Activated naive CD8-positive, alpha-beta T cell treated with anti-CD3 and anti-CD28 coated beads, Interleukin-2, amount 50 U/mL, for 24 hours (primary cell): ENCODE results near the gene ZMIZ1.

Experiments used
- ATAC-seq: fragments of 150-1000 bp; cut with Tn5 transposase; one replicate; pipeline ENCODE4 v1.10.0; 2021
- DNase-seq: peaks from one replicate; pipeline ENCODE4 v3.0.0; 2021
- H3K27ac Mint-ChIP-seq: one replicate; pipeline ENCODE4 v1.8.0; 2021; ENCODE audit warnings: mild to moderate bottlenecking, mixed read lengths
- H3K27me3 Mint-ChIP-seq: one replicate; pipeline ENCODE4 v1.8.0; 2021; ENCODE audit warnings: mixed read lengths
- H3K36me3 Mint-ChIP-seq: one replicate; pipeline ENCODE4 v1.8.0; 2021; ENCODE audit warnings: low read depth, mixed read lengths
- H3K4me1 Mint-ChIP-seq: one replicate; pipeline ENCODE4 v1.8.0; 2021; ENCODE audit warnings: mixed read lengths
- H3K4me3 Mint-ChIP-seq: one replicate; pipeline ENCODE4 v1.8.0; 2021; ENCODE audit warnings: mild to moderate bottlenecking, moderate library complexity, mixed read lengths
- H3K9me3 Mint-ChIP-seq: one replicate; pipeline ENCODE4 v1.8.0; 2021; ENCODE audit warnings: mixed read lengths

Gene ZMIZ1

DNA sequence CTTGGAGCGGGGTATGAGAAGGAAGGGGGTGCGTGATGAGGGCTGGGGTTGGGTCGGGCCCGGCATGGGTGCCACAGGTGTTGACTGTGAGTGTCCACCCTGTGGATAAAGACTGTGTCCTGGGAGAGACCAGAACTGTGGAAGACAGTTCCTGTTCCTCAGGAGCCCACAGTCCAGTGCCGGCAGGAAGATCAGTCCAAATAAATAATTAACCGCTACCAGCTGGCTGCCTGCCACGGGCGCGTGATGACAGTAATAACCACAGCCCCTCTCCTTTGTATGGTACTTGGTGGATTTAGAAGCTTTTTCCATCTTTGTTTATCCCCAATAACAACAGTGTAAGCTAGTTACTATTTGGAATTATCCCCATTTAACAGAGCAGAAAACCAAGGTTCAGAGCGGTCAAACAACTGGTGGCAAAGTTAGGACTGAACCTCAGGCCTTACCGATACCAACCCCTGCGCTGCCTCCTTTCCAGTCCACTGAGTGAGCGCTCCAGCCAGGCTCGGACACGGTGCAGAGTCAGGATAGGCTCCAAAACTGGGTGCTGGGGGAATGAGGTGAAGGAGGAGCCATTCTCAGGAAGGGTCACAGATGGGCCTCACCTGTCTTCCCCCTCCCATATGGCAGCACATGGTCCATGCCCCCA is 5.1 kb downstream of the ZMIZ1 start:
- H3K27ac Mint-ChIP-seq = no peak overlapping the region

DNA sequence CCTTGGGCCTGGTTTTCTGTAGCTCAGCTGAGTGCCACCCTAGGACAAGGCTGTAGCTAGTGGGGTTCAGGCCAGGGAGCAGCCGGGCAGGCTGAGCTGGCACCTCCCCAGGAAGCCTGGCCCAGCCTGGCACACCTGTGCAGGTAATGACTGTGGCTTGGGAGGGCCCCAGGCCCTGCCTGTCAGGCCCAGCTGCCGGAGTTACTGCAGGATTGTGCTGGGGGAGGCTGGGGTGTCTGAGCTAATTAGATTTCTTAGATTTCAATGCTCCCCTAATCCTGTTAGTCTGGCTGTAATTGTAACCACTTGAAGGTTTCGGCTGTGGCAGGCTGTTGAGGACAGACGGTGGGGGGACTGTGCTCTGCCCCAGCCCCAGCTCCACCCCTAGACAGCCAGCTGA is 6.0 kb downstream of the ZMIZ1 start:
- H3K27me3 Mint-ChIP-seq = peaks cover 4% of the 10 kb centered on the region
- no peaks in the 10 kb centered on the region for H3K9me3 Mint-ChIP-seq
- H3K4me1 Mint-ChIP-seq = peaks cover 38% of the 10 kb centered on the region
- ATAC-seq = no peak
- DNase-seq = no peak
- H3K27ac Mint-ChIP-seq = no peak overlapping the region
- H3K4me3 Mint-ChIP-seq = no peak overlapping the region
- no peaks in the 10 kb centered on the region for H3K36me3 Mint-ChIP-seq

More for the DNA sequence above, 5.1 kb downstream of the ZMIZ1 start:
- DNase-seq (no peak), ATAC-seq (no peak)
- no peak overlapping the region for H3K4me3 Mint-ChIP-seq
- H3K36me3 Mint-ChIP-seq = no peaks in the 10 kb centered on the region
- no peaks in the 10 kb centered on the region for H3K9me3 Mint-ChIP-seq
- H3K27me3 Mint-ChIP-seq = peaks cover 4% of the 10 kb centered on the region
- peaks cover 35% of the 10 kb centered on the region for H3K4me1 Mint-ChIP-seq

DNA sequence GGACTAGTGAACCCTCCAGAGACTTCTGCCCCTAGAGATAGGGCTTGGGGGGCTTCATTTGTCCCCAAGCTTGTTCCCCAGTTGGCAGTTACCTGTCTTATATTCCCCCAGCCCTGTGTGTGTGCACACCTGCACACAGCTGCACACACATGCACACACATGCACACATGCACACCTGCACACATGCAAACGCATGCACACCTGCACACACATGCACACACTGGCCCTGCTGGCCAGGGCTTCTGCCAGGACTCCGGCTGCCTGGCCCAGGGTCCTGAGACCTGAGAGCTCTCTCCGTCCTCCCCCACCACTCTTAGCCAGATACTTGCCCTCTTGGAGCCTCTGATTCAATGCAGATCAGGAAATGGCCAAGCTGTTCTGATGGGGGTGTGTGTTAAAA is 6.7 kb downstream of the ZMIZ1 start:
- H3K36me3 Mint-ChIP-seq = no peaks in the 10 kb centered on the region
- peaks cover 38% of the 10 kb centered on the region for H3K4me1 Mint-ChIP-seq
- ATAC-seq (no peak), DNase-seq (no peak)
- H3K27me3 Mint-ChIP-seq = peaks cover 4% of the 10 kb centered on the region
- H3K4me3 Mint-ChIP-seq = no peak overlapping the region
- no peak overlapping the region for H3K27ac Mint-ChIP-seq
- H3K9me3 Mint-ChIP-seq = no peaks in the 10 kb centered on the region

DNA sequence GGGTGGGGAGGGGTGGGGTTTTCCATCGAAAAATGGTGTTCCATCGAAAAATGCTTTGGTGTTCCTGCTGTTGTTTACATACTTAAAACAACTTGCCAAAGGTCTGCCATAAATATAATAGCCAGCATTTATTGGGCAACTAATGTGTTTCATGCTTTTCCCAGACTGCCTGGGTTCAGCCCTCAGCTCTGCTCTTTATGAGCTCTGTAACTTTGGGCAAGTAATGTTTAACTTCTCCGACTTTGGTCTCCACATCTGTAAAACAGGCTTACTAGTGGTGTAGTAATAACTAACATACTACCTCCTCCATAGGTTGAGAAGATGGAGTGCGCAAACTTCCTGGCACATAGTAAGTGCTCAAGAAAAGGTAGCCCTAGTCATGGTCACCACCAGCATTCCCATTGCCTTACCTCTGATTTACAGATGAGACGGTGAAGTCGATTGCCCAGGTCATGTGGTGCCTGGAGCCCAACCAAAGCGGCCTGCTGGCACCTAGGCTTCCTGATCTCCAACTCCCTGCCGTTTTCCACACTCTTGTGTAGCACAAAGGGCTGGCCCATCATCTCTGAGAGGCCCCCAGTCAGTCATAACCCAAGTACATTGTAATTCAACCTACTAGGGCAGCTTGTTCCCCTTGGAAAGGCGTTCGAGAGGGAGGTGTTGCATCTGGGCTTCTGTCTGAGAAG is 8.9 kb downstream of the ZMIZ1 start:
- DNase-seq = no peak
- no peaks in the 10 kb centered on the region for H3K36me3 Mint-ChIP-seq
- H3K27ac Mint-ChIP-seq = no peak overlapping the region
- H3K27me3 Mint-ChIP-seq = no peaks in the 10 kb centered on the region
- ATAC-seq = no peak
- peaks cover 33% of the 10 kb centered on the region for H3K4me1 Mint-ChIP-seq
- H3K4me3 Mint-ChIP-seq = no peak overlapping the region
- H3K9me3 Mint-ChIP-seq = no peaks in the 10 kb centered on the region

DNA sequence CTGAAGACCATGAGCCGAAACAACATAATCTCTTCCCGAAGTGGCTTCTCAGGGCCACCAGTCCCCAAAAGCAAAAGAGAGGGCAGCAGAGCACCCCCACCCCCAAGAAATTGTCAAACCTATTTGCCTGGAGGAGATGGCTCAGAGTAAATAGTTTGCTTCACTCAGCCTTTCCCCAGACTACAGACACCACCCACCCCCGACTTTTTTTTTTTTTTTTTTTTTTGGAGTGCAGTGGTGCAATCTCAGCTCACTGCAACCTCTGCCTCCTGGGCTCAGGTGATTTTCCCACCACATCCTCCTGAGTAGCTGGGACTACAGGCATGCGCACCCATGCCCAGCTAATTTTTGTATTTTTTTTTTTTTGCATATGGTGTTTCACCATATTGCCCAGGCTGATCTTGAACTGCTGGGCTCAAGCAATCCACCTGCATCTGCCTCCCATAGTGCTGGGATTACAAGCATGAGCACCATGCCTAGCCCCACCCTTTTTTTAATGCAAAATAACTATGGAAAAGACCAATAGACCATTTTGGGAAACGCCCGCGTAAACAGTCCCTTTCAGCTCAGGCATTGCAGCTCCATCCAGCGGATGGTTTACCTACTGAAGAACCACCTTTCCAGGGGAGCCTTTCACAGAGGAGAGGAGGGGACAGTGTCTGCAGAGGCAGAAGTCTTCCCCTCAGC is 9.7 kb downstream of the ZMIZ1 start:
- no peaks in the 10 kb centered on the region for H3K9me3 Mint-ChIP-seq
- H3K4me1 Mint-ChIP-seq = peaks cover 34% of the 10 kb centered on the region

DNA sequence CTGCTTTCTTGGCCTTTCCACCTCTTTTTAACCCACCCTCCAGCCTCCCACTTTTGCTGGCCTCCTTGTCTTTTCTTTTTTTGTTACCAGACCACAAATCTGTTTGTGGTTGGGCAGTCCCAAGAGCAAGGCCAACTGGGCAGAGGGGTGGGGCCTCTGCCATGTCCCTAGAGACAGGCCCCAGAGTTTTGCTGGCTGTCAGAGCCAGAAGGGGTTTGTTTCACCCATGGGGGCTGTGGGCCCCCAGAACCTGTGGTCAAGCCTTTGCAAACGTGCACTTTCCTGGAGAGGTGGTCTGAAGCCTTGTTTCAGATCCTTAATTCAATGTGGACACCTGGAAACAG is 10.3 kb downstream of the ZMIZ1 start:
- H3K4me1 Mint-ChIP-seq = peaks cover 36% of the 10 kb centered on the region
- DNase-seq (no peak), ATAC-seq (no peak)
- H3K36me3 Mint-ChIP-seq = no peaks in the 10 kb centered on the region
- H3K27ac Mint-ChIP-seq = no peak overlapping the region
- H3K27me3 Mint-ChIP-seq = no peaks in the 10 kb centered on the region
- no peak overlapping the region for H3K4me3 Mint-ChIP-seq
- no peaks in the 10 kb centered on the region for H3K9me3 Mint-ChIP-seq

More for the DNA sequence above, 9.7 kb downstream of the ZMIZ1 start:
- Mint-ChIP-seq H3K36me3 (no peaks in the 10 kb centered on the region), H3K27ac (no peak overlapping the region), H3K4me3 (no peak overlapping the region), H3K27me3 (no peaks in the 10 kb centered on the region)
- no peak for DNase-seq
- no peak for ATAC-seq

DNA sequence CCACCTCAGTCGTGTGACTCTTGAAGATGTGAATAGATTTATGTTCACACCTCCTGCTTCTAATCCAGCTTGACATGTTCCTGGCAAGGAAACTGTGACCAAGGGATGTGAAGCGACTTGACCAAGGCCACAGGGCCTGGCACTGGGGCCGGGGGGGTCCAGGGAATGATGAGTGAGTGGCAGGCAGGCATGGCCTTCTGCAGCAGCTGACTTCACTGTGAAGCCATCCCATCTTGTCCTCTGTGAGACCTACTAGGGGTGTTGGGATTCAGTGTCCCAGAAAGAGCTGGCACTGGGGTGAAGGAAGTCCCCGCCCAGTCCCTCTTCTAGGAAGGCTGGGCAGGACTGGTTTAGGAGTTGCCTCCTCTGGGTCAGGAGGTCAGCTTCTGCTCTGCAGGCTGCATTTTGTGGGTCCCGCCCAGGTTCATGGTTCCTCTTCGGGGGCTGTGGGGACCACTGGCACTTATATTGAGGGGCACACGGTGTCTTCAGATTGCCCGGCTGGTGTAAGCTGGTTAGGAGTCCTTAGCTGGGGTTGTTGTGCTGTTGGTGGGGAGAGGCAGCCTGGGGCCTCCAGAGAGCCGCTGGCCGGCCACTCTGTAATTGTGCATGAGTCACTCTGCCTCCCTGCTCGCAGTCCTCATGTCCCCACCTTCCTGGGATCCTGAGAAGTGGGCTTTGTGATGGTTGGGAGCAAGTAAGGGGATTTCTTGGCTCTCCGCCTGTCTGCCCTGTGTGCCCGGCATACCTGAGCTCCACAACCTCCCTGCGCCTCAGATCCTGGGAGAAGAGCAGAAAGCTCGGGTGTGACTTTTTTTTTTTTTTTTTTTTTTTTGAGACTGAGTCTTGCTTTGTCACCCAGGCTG is 11.0 kb downstream of the ZMIZ1 start:
- H3K36me3 Mint-ChIP-seq = no peaks in the 10 kb centered on the region
- no peak for DNase-seq
- H3K4me3 Mint-ChIP-seq = no peak overlapping the region
- H3K27ac Mint-ChIP-seq = no peak overlapping the region
- ATAC-seq = no peak
- no peaks in the 10 kb centered on the region for H3K27me3 Mint-ChIP-seq
- H3K9me3 Mint-ChIP-seq = no peaks in the 10 kb centered on the region
- H3K4me1 Mint-ChIP-seq = peaks cover 42% of the 10 kb centered on the region

DNA sequence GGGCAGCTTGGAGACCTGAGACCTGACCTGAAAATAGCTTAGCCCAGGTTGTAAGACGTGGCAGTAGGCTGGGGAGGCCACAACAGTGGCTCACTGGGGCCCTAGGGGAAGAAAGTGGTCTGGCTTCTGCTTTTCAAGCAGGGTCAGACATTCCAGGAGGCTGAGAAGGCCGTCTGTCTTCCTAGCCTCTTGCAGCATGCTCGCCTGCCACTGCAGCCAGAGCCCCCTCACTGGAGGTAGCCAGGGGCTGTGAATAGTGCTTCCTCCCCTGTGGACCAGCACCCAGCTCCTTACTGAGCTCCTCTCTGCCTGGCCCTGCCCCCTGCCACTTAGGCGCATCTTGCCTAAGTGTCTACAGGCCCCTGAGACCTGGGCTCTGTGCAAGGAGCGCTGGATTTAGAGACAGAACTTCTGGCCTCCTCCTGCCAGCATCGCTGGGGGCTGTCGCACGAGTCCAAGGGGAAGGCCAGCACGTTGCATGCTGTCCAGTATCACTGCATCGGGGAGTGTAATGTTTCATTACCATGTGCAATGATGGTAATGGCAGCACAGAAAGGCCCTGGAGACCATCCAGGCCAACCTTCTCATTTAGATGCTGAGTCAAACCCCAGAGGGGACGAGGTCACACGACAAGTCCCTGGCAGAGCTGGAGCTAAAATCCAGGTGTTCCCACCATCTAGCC is 12.7 kb downstream of the ZMIZ1 start:
- DNase-seq (no peak), ATAC-seq (no peak)
- no peak overlapping the region for H3K27ac Mint-ChIP-seq
- no peaks in the 10 kb centered on the region for H3K36me3 Mint-ChIP-seq
- H3K9me3 Mint-ChIP-seq = no peaks in the 10 kb centered on the region
- H3K4me3 Mint-ChIP-seq = no peak overlapping the region
- peaks cover 35% of the 10 kb centered on the region for H3K4me1 Mint-ChIP-seq
- no peaks in the 10 kb centered on the region for H3K27me3 Mint-ChIP-seq

DNA sequence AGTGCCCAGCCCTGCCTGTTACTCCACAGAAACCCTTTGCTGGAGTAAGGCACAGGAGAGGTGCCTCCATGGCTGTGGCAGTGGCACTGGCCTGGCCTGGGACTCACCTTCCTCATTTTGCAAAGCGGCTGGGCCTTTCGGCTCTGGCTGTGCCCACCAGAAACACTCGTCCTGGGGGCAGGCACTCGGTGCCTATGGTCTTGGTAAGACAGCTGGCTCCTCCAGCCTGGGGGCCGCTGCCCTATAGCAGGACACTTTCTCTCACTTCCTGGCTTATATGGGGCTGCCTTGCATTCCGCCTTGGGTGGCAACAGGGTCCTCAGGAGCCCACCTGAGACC is 13.2 kb downstream of the ZMIZ1 start:
- Mint-ChIP-seq H3K36me3 (no peaks in the 10 kb centered on the region), H3K4me1 (peaks cover 38% of the 10 kb centered on the region), H3K4me3 (no peak overlapping the region), H3K27ac (no peak overlapping the region), H3K9me3 (no peaks in the 10 kb centered on the region), H3K27me3 (no peaks in the 10 kb centered on the region)
- ATAC-seq (no peak), DNase-seq (no peak)

DNA sequence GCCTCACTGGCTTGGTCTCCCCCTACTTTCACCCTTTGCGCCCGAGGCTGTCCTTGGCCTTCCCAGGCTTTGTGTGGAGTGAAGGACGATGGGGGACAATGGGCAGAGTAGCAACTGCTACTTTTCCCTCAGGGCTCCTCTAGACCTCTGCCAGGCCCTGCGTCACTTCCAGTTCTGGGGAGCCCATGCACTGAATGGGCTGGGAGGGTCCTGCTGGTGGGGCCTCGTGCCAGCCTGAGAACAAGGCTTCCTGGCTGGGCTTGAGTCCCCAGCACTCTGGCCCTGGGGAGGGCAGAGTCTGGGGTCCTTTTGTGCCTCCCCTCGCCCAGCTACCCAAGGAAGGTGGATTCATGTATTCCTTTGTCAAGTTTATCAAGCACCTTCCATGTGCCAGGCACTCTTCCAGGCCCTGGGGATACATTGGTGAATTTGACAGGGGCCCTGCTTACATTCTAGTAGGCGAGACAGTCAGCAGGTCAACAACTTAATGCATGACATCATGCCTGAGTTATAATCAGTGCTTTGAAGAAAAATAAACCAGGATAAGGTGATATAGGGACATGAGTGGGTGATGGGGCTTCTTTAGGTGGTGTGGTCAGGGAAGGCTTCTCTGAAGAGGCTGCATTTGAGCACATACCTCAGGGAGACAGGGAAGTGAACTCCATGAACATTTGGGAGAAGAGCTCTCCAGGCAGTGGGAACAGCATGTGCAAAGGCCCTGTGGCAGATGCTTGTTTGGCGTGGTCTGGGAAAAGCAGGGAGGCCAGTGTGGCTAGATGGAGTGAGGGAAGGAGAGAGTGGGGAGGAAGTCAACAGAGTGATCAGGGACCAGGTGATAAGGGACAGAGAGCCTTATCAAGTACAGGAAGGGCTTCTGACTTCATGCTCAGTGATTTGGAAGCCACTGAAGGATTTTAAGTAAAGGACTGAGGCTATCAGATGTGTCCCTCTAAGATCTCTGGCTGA is 14.1 kb downstream of the ZMIZ1 start:
- ATAC-seq = no peak
- Mint-ChIP-seq H3K9me3 (no peaks in the 10 kb centered on the region), H3K36me3 (no peaks in the 10 kb centered on the region), H3K4me1 (peaks cover 40% of the 10 kb centered on the region), H3K27ac (no peak overlapping the region), H3K4me3 (no peak overlapping the region), H3K27me3 (no peaks in the 10 kb centered on the region)
- DNase-seq = no peak

DNA sequence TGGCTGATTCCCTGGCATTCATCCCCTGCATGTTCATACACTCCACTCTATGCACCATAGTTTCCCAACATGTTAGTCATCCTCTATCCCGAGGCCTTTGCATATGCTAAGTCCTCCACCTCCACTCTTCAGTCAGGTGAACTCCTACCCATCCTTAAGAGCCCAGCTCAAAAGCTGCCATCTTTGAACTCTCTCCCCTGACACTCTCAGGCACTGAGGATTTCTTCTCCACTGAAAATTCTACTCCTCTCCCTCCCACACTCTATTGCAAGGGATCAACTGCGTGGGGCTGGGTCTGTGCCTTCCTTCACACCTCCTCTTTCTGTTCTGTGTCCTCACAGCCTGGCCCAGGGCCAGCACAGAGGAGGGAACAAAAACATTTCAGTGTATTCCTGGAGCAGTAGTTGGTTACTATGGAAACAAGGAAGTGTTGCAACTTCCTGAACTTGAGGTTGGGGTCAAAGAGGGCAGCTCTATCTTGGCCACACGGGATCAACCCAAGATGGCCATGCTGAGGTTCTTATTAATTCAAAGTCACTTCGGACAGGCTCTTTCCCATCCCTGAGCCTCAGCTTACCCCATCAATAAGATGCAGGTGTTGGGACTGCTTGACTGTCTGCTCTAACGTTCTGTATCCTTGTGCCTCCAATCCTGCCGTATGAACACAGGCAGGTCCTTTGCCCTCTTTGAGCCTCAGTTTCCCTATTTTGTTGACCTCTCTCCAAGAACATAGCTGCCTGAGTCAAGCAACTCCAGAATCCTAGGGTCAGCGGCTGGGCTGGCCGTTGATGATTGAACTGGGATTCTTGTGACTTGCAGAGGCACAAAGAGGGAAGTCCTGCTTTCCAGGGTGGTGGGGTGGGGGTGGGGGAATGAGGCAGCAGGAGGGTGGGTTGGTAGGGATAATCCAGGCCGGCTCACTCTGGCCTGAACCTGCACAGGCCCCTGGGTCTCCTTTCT is 15.5 kb downstream of the ZMIZ1 start:
- no peaks in the 10 kb centered on the region for H3K27me3 Mint-ChIP-seq
- H3K9me3 Mint-ChIP-seq = no peaks in the 10 kb centered on the region
- H3K36me3 Mint-ChIP-seq = no peaks in the 10 kb centered on the region
- no peak for DNase-seq
- H3K4me1 Mint-ChIP-seq = peaks cover 36% of the 10 kb centered on the region
- ATAC-seq = peak; percentile 29
- no peak overlapping the region for H3K4me3 Mint-ChIP-seq
- H3K27ac Mint-ChIP-seq = no peak overlapping the region

DNA sequence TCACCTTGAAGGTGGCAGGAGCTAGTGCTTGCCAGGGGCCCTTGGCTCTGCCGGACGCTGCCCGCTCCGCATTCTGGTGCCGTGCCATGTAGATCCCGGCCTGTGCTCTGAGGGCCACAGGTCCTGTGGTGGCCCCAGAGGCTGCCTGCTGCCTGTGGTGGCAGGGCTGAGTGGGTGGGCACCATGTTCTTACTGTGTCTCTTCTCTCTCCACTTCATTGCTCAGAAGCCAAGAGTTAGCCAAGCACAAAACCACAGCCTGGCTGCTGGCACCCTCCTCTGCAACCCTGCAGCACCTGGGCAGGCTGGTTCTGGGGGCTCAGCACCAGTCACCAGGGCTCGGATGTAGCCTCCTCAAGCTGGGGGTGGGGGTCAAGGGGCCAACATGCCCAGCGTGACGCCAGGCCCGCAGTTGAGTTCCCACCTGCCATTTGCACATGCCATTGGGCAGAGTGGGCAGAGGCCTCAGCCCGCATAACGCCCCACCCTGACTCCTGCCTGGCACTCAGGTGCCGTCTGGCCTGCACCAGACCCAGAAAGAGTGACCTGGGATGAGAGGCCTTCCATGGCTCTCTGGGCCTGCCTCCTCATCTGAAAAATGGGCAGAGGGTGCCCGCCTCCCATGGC is 16.3 kb downstream of the ZMIZ1 start:
- H3K4me3 Mint-ChIP-seq = no peak overlapping the region
- ATAC-seq (peak; percentile 22), DNase-seq (no peak)
- H3K27me3 Mint-ChIP-seq = no peaks in the 10 kb centered on the region
- H3K27ac Mint-ChIP-seq = no peak overlapping the region
- H3K36me3 Mint-ChIP-seq = no peaks in the 10 kb centered on the region
- peaks cover 40% of the 10 kb centered on the region for H3K4me1 Mint-ChIP-seq
- H3K9me3 Mint-ChIP-seq = no peaks in the 10 kb centered on the region
